ENCODE results near the gene TGFBR3L.

The TGFBR3L gene

DNA sequence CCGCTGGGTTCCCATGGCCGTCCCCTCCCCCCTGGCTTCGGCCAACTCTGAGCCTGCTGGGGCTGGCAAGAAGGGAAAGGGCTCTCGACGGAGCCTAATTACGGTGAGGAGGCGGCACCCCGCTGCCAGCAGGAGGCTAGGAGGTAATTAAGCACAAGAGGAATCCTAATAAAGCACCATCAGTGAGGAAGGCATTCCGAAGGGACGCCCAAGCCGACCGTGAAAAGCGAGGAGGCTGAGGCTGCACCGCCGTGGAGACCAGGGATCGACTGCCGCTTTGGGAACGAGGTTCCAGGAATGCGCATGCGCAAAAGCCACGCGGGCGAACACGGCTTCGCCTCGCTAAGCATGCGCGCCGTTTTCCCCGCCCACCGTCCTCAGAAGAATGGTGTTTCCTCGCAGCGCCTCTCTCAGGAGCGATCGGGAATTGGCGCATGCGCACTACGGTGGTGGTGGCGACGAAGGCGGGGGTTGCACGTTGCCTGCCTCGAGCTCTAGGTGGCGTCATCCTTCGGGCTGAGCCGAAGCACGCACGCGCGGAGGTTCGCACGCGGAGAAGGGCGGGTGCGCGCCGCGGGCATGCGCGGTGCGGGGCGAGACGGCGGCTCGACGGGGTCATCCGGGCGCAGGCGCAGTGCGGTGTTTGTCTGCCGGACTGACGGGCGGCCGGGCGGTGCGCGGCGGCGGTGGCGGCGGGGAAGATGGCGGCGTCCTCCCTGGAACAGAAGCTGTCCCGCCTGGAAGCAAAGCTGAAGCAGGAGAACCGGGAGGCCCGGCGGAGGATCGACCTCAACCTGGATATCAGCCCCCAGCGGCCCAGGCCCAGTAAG is 11.2 kb upstream of the TGFBR3L start, which contains the start of gene MAP2K7:
Gene MAP2K7, plus strand, starts transcription at position 634 of the 830 bp plus-strand sequence. Its CDS starts 68 bp downstream, at position 702.
- in situ Hi-C loops (cut with HindIII; ENCODE audit: low sequenced_read_pairs), result no loop called here

DNA sequence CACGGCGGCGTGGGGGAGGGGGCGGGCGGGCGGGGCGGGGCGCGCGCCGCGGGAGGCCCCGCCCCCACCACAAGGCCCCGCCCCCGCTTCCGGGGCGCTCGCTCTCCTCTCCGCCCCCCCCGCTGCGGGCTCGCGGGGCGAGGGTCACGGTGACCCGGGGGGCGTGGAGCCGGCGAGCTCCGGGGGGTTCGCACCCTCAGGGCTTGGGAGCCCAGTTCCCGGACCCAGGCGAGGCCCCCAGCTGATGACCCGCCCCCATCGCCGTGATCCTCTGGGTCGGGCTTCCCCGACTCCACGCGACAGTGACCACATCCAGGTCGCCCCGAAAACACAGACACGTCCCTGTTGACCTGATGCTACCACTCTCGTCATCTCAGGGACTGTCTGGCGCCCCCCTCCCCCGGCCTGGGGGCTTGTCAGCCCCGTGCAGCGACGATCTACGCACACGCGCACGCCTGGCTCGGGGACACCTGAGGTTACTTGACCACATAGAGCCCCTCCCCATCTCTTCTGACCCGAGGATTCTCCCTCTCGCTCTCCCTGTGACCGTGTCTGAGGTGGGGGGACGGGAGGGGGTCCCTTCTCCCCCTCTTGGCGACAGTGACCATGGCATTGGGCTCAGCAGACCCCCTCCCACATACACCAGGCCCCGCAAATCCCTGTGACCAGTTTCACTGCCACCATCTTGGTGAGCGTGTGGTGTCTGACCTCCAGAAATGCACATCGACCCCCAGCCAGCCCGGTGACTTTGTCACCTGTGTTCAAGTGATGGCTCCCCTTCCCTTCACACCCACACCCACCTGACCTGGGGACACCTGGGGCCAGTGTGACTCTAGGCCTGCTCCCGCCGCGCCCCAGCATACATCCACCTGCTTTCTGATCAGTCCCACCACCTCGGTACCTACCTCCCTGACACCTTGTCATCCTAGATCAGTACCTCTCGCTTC is 10.3 kb upstream of the TGFBR3L start:
- in situ Hi-C loops (cut with HindIII; ENCODE audit: low sequenced_read_pairs), result no loop called here

DNA sequence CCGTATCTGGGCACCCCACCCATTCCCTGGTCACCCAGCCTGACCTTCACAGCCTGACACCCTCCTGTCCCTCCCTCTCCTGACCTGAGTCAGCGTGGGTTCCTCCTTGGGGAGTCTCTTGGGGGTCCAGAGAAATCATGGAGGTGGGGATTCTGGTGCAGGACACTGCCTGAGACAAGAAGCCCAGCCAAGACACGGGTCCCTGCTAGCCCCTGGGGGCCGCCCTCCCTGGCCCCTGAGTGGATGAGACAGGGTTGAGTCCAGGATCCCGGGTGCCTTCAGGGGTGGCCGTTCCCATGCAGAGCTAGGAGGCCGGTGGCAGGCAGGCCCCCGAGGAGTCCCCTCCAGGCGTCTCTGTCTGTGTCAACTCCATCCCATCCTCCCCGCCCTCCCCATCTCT is 9.4 kb upstream of the TGFBR3L start:
- in situ Hi-C loops (cut with HindIII; ENCODE audit: low sequenced_read_pairs), result no loop called here

DNA sequence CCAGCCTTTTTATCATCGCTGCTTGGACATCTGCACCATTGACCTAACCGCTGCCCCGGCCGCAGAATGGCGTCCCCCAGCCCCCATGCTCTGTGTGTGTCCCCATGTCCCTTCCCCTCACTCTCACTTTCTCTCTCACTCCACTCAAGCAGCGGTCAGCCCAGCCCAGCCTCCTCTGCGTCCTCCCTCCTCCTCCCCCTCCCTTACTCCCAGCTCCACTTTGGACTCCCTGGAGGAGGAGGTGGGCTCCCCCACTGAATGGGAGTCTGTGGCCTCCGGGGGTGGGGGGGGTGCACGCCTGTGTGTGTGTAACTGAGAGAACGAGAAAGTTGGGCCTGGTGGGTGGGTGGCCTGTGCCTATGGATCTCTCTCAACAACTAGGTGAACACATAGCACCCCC is 8.8 kb upstream of the TGFBR3L start:
- in situ Hi-C loops (cut with HindIII; ENCODE audit: low sequenced_read_pairs), result no loop called here

DNA sequence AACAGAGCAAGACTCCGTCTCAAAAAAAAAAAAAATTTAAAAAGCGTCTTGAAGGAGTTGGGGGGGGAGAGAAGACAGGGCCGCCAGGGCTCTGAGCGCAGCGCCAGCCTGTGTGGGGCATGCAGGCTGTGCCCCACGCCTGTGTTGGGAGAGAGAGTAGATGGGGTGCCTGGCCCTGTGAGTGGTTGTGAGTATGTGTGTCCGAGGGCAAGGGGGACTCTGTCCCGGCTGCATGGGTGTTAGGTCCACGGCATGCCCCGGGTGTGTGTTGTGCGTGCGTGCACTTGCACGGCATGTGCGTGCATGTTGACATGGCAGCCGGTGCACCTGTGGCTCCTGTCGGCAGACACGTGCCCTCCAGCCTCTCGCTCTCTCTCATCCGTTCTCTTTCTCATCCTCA is 7.5 kb upstream of the TGFBR3L start:
- in situ Hi-C loops (cut with HindIII; ENCODE audit: low sequenced_read_pairs), result no loop called here

DNA sequence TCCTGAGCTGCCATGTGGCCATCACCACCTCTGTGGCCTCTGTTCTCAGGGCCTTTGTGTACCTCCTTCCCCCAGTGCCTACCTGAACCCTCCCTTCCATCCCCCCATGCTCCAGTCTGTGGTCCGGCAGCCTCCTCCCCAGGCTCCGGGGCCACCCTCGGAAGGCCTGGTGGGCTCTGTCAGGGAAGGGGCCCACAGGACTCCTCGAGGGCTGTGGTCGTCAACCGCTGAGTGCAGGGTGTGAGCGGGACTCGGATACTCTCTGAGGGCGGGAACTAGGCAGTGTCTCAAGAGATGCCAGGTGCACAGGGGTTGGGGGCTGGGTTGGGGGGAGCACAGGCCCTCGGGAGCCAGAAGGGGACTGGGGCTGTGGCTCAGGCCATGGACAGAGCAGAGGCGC is 7.1 kb upstream of the TGFBR3L start:
- in situ Hi-C loops (cut with HindIII; ENCODE audit: low sequenced_read_pairs), result no loop called here

DNA sequence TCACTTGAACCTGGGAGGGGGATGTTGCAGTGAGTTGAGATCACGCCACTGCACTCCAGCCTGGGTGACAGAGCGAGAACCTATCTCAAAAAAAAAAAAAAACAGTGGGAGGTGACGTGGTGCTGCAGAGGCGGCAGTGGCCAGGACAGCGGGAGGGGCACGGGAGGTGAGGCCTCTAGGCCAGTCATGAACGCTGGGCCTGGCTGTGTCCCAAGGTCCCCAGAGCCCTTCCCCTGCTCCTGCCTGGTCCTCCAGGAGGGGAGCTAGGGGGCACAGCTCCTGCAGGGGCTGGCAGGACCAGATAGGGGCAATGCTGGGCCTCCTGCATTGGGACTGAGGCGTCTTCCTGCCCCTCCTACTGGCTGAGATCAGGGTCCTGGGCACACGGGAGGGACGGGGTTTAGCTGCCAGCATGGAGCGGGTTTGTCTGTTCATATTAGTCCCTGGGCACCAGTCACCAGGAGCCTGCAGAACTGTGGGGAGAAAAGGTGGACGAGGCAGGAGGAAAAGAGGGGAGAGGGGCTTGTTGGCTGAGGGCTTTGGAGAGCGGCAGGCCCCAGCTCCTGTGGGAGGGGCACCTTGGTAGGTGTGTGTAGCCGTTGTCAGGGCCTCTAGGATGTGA is 6.4 kb upstream of the TGFBR3L start:
- in situ Hi-C loops (cut with HindIII; ENCODE audit: low sequenced_read_pairs), result no loop called here

DNA sequence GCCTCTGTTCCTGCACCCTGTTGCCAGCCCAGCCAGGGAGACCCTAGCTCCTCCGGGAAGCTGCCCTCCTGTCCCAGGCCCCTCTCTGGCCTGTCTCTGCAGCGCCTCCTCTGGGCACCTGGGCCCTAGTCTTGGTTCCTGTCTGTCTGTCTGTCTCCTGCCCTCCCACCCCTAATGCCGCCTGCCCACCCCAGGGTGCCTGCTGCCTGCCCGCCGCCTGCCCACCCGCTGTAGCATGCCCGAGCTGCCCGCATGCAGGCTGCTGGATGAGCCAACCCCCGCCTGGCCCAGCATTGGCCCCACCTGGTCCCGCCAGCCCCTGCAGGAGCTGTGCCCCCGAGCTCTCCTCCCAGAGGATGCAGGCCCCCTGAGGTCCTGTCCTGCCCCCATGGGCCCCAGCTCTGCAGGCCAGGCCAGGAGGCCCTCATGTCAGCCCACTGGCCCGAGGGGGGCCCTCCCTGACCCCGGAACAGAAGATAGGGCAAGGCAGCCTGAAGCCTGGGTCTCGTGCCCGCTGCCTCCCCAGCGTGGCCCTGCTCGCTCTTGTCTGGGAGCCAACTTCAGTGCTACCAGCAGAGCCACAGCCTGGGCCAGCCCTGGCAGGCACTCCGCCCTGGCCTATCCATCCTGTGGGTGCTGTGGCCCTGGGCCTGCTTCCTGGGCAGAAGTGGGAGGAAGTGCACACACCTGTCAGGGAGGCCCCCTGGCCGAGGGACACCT is 5.7 kb upstream of the TGFBR3L start:
- in situ Hi-C loops (cut with HindIII; ENCODE audit: low sequenced_read_pairs), result no loop called here

DNA sequence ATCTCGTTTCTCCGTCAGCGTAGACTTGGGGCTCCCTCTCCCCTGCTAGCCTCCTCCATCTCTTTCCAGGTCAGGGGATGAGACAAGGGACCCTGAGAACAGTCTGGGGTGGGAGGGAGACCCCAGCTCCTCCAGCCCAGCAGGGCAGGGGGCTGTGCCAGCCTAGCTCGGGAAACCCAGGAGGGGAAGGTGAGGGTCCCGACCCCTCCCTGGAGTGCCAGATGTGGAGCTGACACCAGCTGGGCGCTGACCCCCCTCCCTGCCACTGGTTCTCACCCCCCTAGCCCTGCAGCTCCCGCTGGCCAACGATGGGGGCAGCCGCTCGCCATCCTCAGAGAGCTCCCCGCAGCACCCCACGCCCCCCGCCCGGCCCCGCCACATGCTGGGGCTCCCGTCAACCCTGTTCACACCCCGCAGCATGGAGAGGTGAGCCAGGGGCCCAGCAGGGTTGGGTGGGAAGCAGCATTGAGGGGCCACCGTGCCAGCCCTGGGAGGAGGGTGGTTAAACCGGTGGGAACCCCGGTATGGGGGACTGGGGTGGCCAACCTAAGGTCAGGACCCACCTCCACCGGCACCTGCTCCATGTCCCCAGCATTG is 5.1 kb upstream of the TGFBR3L start:
- in situ Hi-C loops (cut with HindIII; ENCODE audit: low sequenced_read_pairs), result no loop called here

DNA sequence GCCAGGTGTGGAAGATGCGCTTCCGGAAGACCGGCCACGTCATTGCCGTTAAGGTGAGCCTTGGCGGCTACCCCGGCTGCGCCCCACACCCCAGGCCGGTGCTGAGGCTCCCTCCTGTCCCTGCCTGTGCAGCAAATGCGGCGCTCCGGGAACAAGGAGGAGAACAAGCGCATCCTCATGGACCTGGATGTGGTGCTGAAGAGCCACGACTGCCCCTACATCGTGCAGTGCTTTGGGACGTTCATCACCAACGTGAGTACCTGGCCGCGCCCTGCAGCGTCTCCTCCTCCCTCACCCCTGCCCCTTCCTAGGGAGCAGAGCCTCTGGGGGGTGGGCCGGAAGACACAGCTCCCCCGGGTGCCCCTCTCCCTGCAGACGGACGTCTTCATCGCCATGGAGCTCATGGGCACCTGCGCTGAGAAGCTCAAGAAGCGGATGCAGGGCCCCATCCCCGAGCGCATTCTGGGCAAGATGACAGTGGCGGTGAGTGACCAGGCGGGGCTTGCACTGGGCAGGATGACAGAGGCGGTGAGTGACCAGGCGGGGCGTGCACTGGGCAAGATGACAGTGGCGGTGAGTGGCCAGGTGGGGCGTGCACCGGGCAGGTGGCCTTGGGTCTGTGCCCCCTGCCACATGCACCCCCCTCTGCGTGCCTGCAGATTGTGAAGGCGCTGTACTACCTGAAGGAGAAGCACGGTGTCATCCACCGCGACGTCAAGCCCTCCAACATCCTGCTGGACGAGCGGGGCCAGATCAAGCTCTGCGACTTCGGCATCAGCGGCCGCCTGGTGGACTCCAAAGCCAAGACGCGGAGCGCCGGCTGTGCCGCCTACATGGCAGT is 4.1 kb upstream of the TGFBR3L start:
- in situ Hi-C loops (cut with HindIII; ENCODE audit: low sequenced_read_pairs), result no loop called here

DNA sequence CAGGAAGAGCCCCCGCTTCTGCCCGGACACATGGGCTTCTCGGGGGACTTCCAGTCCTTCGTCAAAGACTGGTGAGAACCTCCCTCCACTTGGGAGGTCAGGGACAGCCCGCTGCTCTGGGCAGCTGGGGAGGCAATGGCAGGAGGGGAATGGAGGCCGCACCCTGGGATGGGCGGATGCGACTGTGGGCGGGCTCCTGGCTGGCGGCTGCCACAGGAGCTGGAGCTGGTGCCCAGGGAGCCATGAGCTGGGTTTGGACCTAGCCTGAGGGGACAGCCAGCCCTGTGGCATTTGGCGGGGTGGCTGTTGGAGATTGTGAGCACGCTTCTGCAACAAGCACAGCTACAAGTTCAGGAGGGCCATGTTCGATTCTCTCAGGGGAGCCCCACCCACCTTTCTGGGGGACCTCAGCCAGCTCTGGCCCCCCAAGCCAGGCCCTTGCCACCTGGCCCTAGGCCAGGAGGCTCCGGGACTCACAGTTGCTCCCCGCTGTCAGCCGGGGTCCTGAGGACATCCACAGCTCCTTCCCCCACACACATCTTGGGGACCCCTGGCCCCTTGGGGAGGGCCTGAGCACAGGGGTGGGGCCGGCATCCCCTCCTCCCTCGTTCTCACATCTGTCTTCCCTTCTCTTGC is 3.0 kb upstream of the TGFBR3L start:
- in situ Hi-C loops (cut with HindIII; ENCODE audit: low sequenced_read_pairs), result no loop called here

DNA sequence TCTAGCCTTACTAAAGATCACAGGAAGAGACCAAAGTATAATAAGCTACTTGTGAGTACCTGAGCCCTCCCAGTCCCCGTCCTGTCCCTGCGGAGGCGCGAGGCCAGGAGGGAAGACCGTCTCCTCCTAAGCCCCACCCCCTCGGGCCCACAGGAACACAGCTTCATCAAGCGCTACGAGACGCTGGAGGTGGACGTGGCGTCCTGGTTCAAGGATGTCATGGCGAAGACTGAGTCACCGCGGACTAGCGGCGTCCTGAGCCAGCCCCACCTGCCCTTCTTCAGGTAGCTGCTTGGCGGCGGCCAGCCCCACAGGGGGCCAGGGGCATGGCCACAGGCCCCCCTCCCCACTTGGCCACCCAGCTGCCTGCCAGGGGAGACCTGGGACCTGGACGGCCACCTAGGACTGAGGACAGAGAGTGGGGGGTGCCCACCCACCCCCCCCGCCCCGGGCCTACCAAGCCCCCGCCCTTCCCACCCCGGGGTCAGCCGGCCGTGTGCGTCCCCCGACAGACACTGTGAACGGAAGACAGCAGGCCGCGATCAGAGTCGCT is 2.4 kb upstream of the TGFBR3L start:
- in situ Hi-C loops (cut with HindIII; ENCODE audit: low sequenced_read_pairs), result no loop called here

DNA sequence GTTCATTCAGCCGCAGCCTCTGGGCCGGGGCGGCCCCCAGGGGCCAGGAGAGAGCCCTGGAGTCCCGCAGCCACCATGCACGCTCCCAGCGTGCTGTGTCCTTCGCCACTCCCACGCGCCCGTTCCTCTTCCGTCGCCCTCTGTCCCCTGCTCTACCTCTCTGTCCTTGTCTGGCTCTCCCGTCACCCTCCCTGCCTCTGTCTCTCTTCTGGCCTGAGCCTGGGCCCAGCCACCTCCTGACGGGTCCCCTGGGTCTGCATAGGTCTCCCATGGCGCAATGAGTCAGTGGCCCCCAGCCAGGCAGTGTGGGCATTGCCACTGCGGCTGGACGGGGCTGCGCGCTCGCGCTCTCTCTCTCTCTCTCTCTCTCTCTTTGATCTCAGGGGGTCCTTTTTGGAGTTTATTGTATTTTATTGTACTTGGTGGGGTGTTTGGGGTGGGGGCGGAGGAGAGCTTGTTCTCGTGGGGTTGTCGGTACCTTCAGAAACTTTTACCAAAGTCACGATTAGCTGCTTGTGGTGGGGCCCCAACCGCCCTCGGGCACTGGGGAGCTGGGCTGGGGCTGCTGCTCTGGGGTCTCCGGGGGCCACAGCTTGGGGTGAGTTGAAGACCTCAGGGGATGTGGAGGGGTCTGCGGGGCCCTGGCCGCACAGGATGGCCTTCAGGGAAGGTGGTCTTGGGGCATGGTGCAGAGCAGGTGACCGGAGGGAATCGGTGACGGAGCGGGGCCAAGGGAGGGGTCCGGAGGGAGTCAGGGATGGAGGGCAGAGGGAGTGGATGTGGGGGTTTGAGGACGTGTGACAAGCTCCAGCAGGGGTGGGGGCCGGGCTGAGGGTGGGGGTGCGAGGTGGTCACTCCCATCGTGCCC is 1.7 kb upstream of the TGFBR3L start:
- in situ Hi-C loops (cut with HindIII; ENCODE audit: low sequenced_read_pairs), result no loop called here

DNA sequence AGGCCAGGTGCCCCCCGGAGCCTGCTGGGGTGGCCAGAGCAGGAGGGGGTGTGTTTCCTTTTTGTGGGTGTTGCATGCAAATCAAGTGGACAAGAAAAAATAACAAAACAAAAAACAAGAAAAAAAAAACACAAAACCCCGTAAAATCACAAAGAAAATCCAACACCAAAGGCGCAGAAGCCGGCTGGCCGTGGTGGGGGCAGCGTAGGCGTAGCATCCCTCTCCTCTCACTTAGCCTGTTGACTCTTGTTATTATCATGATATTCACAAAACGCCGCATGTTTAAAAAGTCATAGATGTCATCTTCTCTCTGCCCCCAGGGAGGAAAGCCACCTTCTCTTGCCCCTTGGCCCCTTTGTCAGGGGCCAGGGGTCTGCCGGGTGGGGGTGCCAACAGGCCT is 978 bp upstream of the TGFBR3L start:
- in situ Hi-C loops (cut with HindIII; ENCODE audit: low sequenced_read_pairs), result no loop called here

DNA sequence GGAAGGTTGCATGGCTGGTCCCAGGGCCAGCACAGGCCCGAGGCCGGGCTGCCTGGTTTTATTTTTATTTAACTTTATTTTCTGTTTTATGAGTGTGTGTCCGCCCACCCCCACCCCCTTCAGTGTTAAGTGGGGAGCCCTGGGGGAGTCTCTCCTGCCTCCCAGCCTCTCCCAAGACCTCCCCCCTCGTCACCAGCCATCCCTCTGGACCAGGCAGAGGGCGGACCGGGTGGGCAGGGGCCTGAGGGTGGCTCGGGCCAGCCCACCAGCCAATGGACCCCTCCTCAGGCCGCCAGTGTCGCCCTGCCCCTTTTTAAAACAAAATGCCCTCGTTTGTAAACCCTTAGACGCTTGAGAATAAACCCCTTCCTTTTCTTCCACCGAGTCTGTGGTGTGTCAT is 531 bp upstream of the TGFBR3L start:
- in situ Hi-C loops (cut with HindIII; ENCODE audit: low sequenced_read_pairs), result no loop called here

DNA sequence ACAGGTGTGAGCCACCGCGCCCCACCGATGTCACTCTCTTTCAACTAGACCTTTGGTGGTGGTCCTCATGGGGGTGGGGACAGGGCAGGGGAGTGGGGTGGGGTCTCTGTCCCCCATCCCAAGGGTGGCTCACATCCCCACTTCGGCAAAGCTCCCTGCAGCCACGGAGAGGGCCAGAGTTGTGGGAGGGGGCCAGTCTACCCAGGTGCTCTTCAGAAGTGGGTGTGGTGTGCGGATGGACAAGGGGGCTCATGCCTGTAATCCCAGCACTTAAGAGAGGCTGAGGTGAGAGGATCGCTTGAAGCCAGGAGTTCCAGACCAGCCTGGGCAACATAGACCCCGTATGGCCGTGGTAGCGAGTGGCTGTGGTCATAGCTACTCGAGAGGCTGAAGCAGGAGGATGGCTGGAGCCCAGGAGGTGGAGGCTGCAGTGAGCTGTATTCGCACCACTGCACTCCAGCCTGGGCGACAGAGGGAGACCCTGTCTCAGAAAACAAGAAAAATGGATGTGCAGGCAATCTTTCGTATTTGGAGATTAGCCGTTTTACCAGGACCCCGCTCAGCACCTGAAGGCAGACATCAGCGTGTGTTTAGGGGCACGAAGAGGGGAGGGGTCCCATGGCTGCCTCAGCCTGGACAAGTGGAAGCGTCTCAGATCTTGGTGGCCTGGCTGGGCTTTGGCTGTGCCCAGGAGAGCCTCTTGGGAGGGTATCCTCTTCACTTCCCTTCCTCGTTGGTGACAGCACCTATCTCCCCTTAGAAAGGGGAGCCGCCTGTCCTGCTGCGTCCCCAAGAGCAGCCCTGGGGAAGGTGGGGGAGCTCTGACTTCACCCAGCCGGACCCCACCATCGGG is 846 bp downstream of the TGFBR3L start:
- in situ Hi-C loops (cut with HindIII; ENCODE audit: low sequenced_read_pairs), result no loop called here
